Right hindlimb (tissue), 1 donor: ENCODE data around the gene SLC51B.
"Not testable (repeated sequence)": the region's sequence is repeated elsewhere in the genome, so short reads cannot be mapped to it uniquely, and the experiment has no call there.

ENCODE experiments used
- DNase-seq: peaks from one replicate; pipeline ENCODE4 v3.0.0-alpha.2; 2018

The SLC51B gene

DNA sequence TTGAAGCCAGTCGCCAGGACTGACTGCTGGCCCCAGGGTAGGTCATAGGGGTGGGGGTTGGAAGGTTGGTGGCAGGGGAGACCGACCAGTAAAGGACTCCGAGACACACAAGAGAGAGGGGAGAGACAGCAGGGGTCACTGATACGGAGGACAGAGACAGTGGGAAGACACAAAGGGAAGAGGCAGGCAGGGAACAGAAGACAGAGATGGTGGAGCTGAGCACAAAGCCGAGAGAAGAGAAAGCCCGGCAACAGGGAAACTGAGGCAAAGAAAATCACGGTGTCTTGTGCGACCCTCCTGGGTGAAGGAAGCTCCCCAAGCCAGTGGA is 22.1 kb downstream of the SLC51B start:
- DNase-seq = no peak

DNA sequence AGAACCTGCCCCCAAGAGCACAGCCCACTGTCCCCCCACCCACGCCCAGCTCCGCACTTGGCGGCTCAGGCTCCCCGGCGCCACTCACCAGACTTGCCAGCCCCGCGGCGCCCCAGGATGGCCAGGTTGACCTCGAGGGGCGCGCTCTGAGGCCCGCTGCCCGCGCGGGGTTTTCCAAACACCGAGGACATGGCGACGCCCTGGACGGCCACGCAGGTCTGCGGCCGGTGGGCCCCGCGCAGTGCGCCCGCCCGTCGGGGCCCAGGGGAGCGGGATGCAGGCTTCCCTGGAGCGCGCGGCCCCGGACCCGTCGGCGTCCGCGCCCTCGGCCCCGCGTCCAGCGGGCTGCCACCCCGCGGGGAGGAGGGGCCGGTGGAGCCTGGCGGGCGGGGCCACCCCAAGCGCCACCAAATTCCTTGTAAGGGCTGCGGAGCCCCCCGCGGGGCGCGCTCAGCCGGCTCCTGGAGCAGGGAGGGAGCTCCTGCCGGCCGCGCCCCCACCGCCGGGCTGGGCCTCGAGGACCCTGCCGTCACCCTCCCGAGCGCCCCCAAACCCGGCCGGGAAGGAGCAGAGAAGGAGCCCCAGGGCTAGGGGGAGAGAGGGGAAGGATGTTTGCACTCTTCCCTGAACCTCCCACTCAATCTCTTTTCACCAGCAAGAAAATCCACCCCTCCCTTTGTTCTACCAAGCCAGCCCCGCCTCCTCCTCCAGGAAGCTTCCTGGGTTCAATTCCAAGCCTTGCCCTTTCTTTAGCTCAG is 22.6 kb downstream of the SLC51B start, which contains the start of gene RASL12:
TSS of gene RASL12 (minus strand) at position 347 of the 758 bp plus-strand sequence. CDS start at position 191, 156 bp downstream.
- peak; percentile 47 for DNase-seq

GRCh38 chr15:65068403-65068788 is 23.2 kb downstream of the SLC51B start:
- no peak for DNase-seq

DNA sequence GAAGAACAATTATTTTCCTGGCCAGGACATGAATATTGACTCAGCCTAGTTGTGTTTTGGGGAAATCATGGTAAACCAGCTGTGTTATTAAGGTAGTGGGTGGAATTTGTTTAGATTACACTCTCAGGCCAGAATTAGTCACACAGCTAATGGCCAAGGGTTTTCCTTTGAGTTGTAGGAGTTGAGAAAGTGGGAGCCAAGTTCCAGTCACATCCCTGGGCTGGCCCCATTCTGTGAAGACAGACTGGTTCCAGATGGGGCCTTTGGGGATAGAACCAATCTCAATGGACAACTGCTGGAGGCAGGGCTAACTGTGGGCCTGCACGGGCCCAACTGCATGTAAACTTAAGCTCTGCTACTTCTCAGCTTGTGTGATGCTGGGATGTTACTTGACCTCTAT is 24.0 kb downstream of the SLC51B start:
- peak; percentile 54 for DNase-seq

DNA sequence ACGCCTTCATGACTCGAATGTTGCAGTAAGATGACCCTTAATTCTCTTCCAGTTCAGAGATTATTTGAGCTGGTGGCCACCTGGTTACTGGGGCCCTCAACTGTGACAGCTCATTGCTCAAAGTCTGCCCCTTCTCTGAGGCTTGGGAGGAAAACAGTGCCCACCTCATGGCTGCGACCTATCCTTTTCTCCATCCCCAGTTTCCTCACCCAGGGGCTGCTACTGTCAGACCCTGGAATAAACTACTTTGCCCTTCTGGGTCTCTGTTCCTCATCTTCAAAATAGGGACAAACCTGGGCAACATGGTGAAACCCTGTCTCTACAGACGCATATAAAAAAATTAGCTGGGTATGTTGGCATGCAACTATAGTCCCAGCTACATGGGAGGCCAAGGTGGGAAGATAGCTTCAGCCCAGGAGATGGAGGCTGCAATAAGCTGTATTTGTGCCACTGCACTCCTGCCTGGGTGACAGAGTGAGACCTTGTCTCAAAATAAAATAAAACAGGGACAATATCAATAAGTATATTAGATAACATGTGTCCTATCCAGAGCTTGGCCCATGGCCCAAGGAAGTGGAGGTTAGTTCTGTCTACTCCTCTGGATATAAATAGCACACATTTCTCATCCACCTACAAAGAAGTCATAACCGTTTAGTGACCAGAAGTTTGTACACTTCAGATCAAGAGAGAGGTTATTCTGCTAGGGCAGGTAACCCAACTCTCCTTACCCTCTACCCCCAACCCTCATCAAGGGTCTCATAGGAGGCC is 24.8 kb downstream of the SLC51B start:
- no peak for DNase-seq

DNA sequence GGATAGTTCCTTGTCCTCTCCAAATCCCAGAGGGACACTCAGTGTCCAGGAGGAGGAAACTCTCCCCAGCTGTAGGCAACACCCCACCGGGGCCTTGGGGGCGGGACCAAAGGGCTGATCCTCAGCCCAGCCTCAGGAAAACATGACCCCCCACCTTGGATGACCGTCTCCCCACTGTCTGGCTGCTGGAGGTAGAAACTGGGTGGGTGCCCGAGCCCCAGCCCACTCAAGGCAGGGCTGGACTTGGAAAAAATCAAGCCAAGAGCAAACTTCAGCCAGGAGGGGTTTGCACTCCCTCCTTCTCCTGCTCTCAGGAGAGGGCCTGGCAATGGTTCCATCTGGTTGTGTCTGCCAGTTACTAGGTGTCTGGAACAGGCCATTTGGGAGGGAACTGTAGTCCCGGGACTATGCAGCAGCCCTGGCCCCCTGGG is 26.2 kb downstream of the SLC51B start:
- peak; percentile 75 for DNase-seq

- peak; percentile 74 for DNase-seq
Observed at GRCh38 chr15:65072027-65072426, 26.8 kb downstream of the SLC51B start.

DNA sequence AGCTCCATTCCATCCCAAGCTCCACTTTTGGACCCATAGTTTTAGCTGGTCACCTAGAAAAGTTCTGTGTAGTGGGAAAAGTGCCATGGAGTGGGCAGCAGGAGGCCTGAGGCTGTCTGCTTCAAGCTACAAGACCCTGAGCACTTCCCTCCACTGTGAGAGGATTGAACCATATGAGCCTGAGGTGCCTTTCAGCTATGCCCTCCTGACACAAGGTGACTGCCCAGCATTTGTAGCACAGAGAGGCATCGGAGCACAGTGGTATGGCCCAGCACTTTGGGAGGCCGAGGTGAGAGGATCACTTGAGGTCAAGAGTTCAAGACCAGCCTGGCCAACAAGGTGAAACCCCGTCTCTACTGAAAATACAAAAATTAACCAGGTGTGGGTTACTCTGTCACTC is 27.4 kb downstream of the SLC51B start:
- no peak for DNase-seq

GRCh38 chr15:65074946-65075345 is 29.8 kb downstream of the SLC51B start:
- not testable (repeated sequence) for DNase-seq

GRCh38 chr15:65075607-65076395 is 30.6 kb downstream of the SLC51B start:
- DNase-seq = not testable (repeated sequence)

GRCh38 chr15:65076486-65077290 is 31.5 kb downstream of the SLC51B start, which contains the start of gene KBTBD13:
TSS of gene KBTBD13 (plus strand) at chr15:65076746. CDS start at chr15:65076816, 70 bp downstream.
- no peak for DNase-seq

GRCh38 chr15:65077291-65077980 is 32.2 kb downstream of the SLC51B start:
- DNase-seq = no peak

- peak; percentile 71 for DNase-seq
Observed at GRCh38 chr15:65077981-65078352, 32.8 kb downstream of the SLC51B start.

GRCh38 chr15:65079580-65079979 is 34.4 kb downstream of the SLC51B start:
- DNase-seq = no peak

DNA sequence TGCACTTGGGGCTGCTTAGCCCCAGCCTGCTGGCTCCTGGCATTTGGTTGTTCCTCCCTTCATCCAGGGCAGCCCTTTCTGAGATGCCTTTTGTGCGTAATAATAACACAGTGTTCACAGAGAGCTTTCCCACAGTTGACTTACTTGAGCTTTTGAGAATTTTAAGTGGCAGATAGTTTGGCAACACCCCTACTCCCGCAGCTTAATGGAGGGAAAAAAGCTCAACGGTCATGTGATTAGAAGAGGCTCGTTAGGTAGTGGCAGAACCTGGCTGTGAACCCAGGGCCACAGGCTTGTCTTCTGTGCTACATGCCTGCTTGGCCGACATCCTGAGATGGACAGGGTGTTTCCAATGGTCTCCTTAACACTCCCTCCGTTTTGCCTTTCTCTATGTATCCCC is 36.1 kb downstream of the SLC51B start:
- no peak for DNase-seq

DNA sequence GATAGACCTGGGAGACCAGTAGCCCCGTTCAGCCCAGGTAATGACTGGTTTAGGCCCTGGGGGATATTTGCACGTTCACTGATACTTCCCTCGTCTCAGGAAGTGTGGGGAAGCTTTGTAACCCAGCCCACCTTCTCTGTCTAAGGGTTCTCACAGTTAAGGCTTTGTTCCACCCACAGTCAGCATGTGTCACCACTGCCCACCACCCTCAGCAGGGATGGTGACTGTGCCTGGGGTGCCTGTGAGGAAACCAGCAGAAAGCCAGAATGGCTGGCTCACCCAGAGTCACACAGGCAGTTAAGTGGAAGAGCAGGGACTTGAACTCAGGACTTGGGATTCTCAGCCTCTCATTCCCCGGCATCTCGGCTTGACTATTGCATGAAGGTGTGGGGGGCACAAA is 36.6 kb downstream of the SLC51B start:
- no peak for DNase-seq

GRCh38 chr15:65082303-65082953 is 37.2 kb downstream of the SLC51B start:
- no peak for DNase-seq

DNA sequence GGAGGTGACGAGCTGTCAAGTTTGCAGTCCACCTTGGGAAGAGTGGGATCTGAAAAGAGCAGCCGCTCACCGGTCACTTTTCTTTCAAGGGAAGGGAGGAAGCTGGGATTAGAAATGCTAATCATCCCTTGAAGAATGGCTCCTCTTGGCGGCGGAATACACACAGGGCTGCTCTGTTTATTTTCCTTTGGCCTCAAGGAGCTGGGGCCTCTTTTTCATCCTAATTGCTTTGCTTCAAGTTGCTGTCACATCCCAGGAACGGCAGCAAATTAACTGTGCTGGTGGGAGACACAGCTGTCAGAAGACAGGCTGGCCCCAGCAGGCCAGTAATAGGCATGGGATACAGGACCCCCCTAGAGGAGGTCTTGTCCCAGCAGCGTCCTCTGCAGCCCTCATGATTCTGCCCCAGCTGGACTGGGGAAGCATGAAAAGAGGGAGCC is 38.1 kb downstream of the SLC51B start:
- no peak for DNase-seq

DNA sequence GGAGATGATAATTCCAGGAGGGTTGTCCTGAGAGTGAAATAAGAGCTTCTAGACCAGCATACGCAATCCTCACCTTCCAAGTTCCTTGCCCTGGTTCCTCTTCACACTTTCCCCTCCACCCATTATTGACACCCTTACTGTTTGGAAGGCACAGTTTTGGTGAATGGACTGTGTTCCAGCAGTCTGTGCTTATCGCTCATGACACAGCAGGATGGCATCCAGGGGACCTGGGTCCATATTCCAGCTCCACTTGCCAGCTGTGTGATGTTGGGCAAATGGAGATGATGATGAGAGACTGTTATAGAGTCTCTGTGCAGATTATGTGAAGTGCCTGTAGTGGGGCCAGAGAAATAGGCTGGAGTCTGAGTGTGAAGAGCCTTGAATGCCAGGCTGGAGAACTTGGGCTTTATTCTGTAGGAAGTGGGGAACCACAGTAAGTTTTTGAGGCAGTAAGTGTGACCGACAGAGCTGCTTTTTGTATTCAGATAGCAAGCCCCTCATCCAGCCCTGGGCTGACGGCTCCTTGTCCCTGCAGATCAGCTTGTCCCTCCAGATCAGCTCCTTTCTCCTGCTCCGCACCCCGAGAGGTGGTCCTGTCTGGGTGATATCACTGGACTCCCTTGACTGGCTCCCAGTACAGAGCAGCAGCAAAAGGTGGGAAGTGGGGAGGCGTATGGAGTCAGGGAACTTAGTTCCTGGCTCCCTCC is 39.5 kb downstream of the SLC51B start:
- no peak for DNase-seq

GRCh38 chr15:65085207-65085753 is 40.1 kb downstream of the SLC51B start:
- no peak for DNase-seq
